ENCODE data around the gene RCOR3. TPM values are rescaled to one million over a fixed set of nuclear protein-coding genes. Genes with fewer than 3 reads are reported as not detected.
"Not testable (repeated sequence)": the region's sequence is repeated elsewhere in the genome, so short reads cannot be mapped to it uniquely, and the experiment has no call there.

Gene RCOR3
- total and polyA plus RNA-seq, 2 experiments from 2014 or later: 13.8 to 25.8 TPM

DNA sequence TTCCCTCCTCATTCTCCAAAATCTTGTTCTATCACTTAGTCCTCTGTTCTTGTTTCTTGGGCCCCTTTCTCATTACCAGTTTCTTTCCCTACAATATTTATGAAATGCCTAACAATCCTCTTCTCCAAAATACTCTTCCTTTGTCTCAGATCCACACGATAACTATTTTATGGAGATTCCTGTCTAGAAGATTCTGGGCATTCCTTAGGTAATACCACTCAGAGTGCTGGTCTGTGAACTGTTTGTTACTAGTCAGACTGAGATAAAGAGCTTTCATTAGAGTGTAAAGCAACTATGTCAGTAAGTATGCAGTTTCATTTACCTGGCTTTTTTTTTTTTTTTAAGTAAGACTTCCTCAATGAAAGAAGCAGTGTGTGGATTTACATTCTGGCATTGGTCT, 18.1 kb upstream of the RCOR3 start:
- Histone ChIP-seq H3K9me3 (ENCODE audit: low read depth) (no peaks in the 10 kb centered on the region), H3K4me2 (ENCODE audit: unreplicated experiment) (no peak overlapping the region), H3K79me2 (ENCODE audit: insufficient read depth) (no peaks in the 10 kb centered on the region), H3K27ac (no peak overlapping the region), H3K9me2 (ENCODE audit: insufficient read depth) (no peaks in the 10 kb centered on the region), H3K4me1 (ENCODE audit: insufficient read depth) (no peaks in the 10 kb centered on the region), H3K9ac (no peak overlapping the region), H3F3A (ENCODE audit: insufficient read depth) (no peaks in the 10 kb centered on the region), H2AFZ (no peak overlapping the region), H3K27me3 (replicated peaks; ENCODE audit: insufficient read depth) (no peaks in the 10 kb centered on the region), H3K4me3 (no peak overlapping the region), H3K36me3 (ENCODE audit: low read depth) (no peaks in the 10 kb centered on the region), H4K20me1 (ENCODE audit: insufficient read depth) (no peaks in the 10 kb centered on the region)
- no peak for DNase-seq
- in situ Hi-C loops (cut with MboI): no loop called here
- 58 to 64% methylated on average over 1 of the region's 1 CpG for WGBS, 2 experiments (ENCODE audit: low coverage in 1 of 2, low lambda C conversion rate in 2 of 2, missing lambda C conversion rate in 2 of 2)
- TF ChIP-seq EZH2 (IDR thresholded peaks at IDR 0.05; ENCODE audit: insufficient read depth, poor library complexity, severe bottlenecking) (no peak), EZH2phosphoT487 (IDR thresholded peaks at IDR 0.05; ENCODE audit: insufficient read depth, low read depth) (no peak)

DNA sequence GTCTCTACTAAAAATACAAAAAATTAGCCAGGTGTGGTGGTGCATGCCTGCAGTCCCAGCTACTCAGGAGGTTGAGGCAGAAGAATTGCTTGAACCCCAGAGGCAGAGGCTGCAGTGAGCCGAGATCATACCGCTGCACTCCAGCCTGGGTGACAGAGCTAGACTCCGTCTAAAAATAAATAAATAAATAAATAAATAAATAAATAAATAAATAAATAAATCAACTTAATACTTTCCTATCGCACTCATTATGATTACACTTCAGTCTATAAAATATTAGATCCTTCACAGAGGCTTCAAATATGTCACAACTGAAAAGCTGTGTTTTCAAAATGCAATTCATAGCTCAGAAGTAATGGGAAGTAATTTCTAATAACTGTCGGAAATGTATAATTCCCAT, 15.5 kb upstream of the RCOR3 start:
- H3K27me3 ChIP-seq (replicated peaks; ENCODE audit: insufficient read depth); in situ Hi-C loops (cut with MboI): not testable (repeated sequence)

DNA sequence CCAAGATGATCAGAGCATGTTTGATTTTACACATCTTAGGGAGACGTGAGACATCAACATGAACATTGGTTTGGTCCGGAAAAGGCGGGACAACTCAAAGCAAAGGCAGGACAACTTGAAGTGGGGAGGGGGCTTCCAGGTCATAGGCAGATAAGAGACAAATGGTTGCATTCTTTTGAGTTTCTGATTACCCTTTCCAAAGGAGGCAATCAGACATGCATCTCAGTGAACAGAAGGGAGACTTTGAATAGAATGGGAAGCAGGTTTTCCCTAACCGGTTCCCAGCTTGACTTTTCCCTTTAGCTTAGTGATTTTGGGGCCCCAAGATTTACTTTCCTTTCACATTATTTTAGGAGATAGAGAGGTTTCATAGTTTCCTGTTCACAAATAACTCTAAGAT, 12.6 kb upstream of the RCOR3 start:
- H3F3A ChIP-seq (ENCODE audit: insufficient read depth); H3K4me2 ChIP-seq (ENCODE audit: unreplicated experiment); H3K27me3 ChIP-seq (replicated peaks; ENCODE audit: insufficient read depth); H2AFZ ChIP-seq; H4K20me1 ChIP-seq (ENCODE audit: insufficient read depth); H3K9ac ChIP-seq; H3K4me3 ChIP-seq; H3K9me2 ChIP-seq (ENCODE audit: insufficient read depth); DNase-seq; H3K4me1 ChIP-seq (ENCODE audit: insufficient read depth); in situ Hi-C loops (cut with MboI); H3K27ac ChIP-seq; H3K79me2 ChIP-seq (ENCODE audit: insufficient read depth); H3K9me3 ChIP-seq (ENCODE audit: low read depth); H3K36me3 ChIP-seq (ENCODE audit: low read depth): not testable (repeated sequence)
- WGBS, 2 experiments (ENCODE audit: low coverage in 1 of 2, low lambda C conversion rate in 2 of 2, missing lambda C conversion rate in 2 of 2): 79 to 82% methylated on average over 4 of the region's 4 CpGs

More for the DNA sequence above, 15.5 kb upstream of the RCOR3 start:
- H4K20me1 ChIP-seq (ENCODE audit: insufficient read depth); H3K9me2 ChIP-seq (ENCODE audit: insufficient read depth); H3K9me3 ChIP-seq (ENCODE audit: low read depth); DNase-seq; H2AFZ ChIP-seq; H3K4me1 ChIP-seq (ENCODE audit: insufficient read depth); H3K79me2 ChIP-seq (ENCODE audit: insufficient read depth); H3K9ac ChIP-seq; H3K4me2 ChIP-seq (ENCODE audit: unreplicated experiment); H3K4me3 ChIP-seq; H3K36me3 ChIP-seq (ENCODE audit: low read depth); H3F3A ChIP-seq (ENCODE audit: insufficient read depth); H3K27ac ChIP-seq: not testable (repeated sequence)
- WGBS, 2 experiments (ENCODE audit: low coverage in 1 of 2, low lambda C conversion rate in 2 of 2, missing lambda C conversion rate in 2 of 2): 64 to 71% methylated on average over 4 to 5 of the region's 5 CpGs

DNA sequence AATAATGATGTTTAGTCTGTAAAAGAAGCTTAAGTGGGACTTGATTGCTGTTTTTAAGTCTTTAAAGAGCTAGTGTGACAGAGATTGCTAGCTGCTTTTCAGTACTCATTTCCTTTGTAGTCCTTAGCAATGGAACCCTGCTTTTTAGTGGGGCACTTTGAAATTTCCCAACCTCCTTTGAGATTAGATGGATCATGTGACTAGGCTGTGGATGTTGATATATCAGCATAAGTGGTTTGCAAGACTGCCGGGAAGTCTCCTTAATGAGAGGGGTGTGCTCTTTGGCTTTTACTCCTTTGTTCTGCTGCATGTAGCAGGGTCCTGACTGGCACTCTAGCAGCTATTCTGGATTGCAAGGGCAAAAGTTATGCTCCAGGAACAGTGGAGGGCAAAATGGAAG, 11.2 kb upstream of the RCOR3 start:
- Histone ChIP-seq H3K9ac (no peak overlapping the region), H3K9me3 (ENCODE audit: low read depth) (no peaks in the 10 kb centered on the region), H3K36me3 (ENCODE audit: low read depth) (no peaks in the 10 kb centered on the region), H2AFZ (no peak overlapping the region), H3K4me2 (ENCODE audit: unreplicated experiment) (no peak overlapping the region), H3K27me3 (replicated peaks; ENCODE audit: insufficient read depth) (no peaks in the 10 kb centered on the region), H4K20me1 (ENCODE audit: insufficient read depth) (no peaks in the 10 kb centered on the region), H3K27ac (no peak overlapping the region), H3K9me2 (ENCODE audit: insufficient read depth) (no peaks in the 10 kb centered on the region), H3K79me2 (ENCODE audit: insufficient read depth) (no peaks in the 10 kb centered on the region), H3K4me3 (no peak overlapping the region), H3F3A (ENCODE audit: insufficient read depth) (no peaks in the 10 kb centered on the region), H3K4me1 (ENCODE audit: insufficient read depth) (no peaks in the 10 kb centered on the region)
- TF ChIP-seq EZH2 (IDR thresholded peaks at IDR 0.05; ENCODE audit: insufficient read depth, poor library complexity, severe bottlenecking): no peak
- TF ChIP-seq EZH2phosphoT487 (IDR thresholded peaks at IDR 0.05; ENCODE audit: insufficient read depth, low read depth): no peak
- WGBS, 2 experiments (ENCODE audit: low coverage in 1 of 2, low lambda C conversion rate in 2 of 2, missing lambda C conversion rate in 2 of 2): 0 to 6% methylated on average over 1 of the region's 1 CpG
- no peak for DNase-seq
- in situ Hi-C loops (cut with MboI): no loop called here

DNA sequence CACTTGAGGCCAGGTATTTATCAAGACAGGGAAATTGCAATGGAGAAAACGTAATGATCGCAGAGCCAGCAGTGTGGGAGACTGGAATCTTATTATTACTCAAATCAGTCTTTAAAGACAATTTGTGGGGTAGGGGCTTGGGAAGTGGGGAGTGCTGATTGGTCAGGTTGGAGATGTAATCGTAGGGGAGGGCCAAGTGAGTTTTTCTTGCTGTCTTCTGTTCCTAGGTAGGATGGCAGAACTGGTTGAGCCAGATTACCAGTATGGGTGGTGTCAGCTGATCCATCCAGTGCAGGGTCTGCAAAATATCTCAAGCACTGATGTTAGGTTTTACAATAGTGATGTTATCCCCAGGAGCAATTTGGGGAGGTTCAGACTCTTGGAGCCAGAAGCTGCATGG, 9.6 kb upstream of the RCOR3 start:
- DNase-seq; in situ Hi-C loops (cut with MboI); H3K36me3 ChIP-seq (ENCODE audit: low read depth); H3K27me3 ChIP-seq (replicated peaks; ENCODE audit: insufficient read depth); H3K4me1 ChIP-seq (ENCODE audit: insufficient read depth); H3K4me2 ChIP-seq (ENCODE audit: unreplicated experiment); H2AFZ ChIP-seq; H3K4me3 ChIP-seq; H4K20me1 ChIP-seq (ENCODE audit: insufficient read depth); H3K79me2 ChIP-seq (ENCODE audit: insufficient read depth); H3K9me2 ChIP-seq (ENCODE audit: insufficient read depth); H3F3A ChIP-seq (ENCODE audit: insufficient read depth); H3K9ac ChIP-seq; H3K9me3 ChIP-seq (ENCODE audit: low read depth); H3K27ac ChIP-seq: not testable (repeated sequence)
- WGBS, 2 experiments (ENCODE audit: low coverage in 1 of 2, low lambda C conversion rate in 2 of 2, missing lambda C conversion rate in 2 of 2): 45 to 56% methylated on average over 3 of the region's 3 CpGs
